ENCODE data around the gene PCSK4.

PCSK4 gene

GRCh38 chr19:1474011-1474764, 16.0 kb downstream of the PCSK4 start:
- ATAC-seq, result no peak

GRCh38 chr19:1473085-1473851, 16.9 kb downstream of the PCSK4 start:
- no peak; the same call in 2 of the 3 replicates for ATAC-seq
- TF ChIP-seq OSR1 (CRISPR knock-in tag; IDR thresholded peaks at IDR 0.05), result no peak
- TF ChIP-seq POU6F1 (CRISPR knock-in tag; IDR thresholded peaks at IDR 0.05; ENCODE audit: borderline replicate concordance, low read depth), result no peak
- TF ChIP-seq CSDC2 (CRISPR knock-in tag; IDR thresholded peaks at IDR 0.05), result no peak
- TF ChIP-seq ZNF70 (CRISPR knock-in tag; IDR thresholded peaks at IDR 0.05), result no peak
- no peak for TF ChIP-seq ZFP30 (CRISPR knock-in tag; IDR thresholded peaks at IDR 0.05)
- TF ChIP-seq CSRNP3 (CRISPR knock-in tag; IDR thresholded peaks at IDR 0.05), result no peak
- TF ChIP-seq TOX (CRISPR knock-in tag; IDR thresholded peaks at IDR 0.05; ENCODE audit: borderline replicate concordance), result no peak
- TF ChIP-seq SNAI2 (CRISPR knock-in tag; IDR thresholded peaks at IDR 0.05), result no peak
- no peak for TF ChIP-seq PATZ1 (CRISPR knock-in tag; IDR thresholded peaks at IDR 0.05; ENCODE audit: borderline replicate concordance)
- no peak for TF ChIP-seq CREB5 (CRISPR knock-in tag; IDR thresholded peaks at IDR 0.05; ENCODE audit: low read depth)
- TF ChIP-seq ZNF8 (CRISPR knock-in tag; IDR thresholded peaks at IDR 0.05), result no peak

More at GRCh38 chr19:1474011-1474764, 16.0 kb downstream of the PCSK4 start:
- TF ChIP-seq PATZ1 (CRISPR knock-in tag; IDR thresholded peaks at IDR 0.05; ENCODE audit: borderline replicate concordance), result no peak
- TF ChIP-seq RARB (CRISPR knock-in tag; IDR thresholded peaks at IDR 0.05), result no peak
- TF ChIP-seq ZFP30 (CRISPR knock-in tag; IDR thresholded peaks at IDR 0.05), result no peak
- TF ChIP-seq CSRNP3 (CRISPR knock-in tag; IDR thresholded peaks at IDR 0.05), result no peak
- TF ChIP-seq OSR1 (CRISPR knock-in tag; IDR thresholded peaks at IDR 0.05), result no peak
- no peak for TF ChIP-seq POU6F1 (CRISPR knock-in tag; IDR thresholded peaks at IDR 0.05; ENCODE audit: borderline replicate concordance, low read depth)

All from SK-N-SH treated with all-trans-retinoic acid at 6 μM for 48 hours (cell line).